H1 (cell line): ENCODE data around the gene CUL1. TPM values are rescaled to one million over a fixed set of nuclear protein-coding genes. Genes with fewer than 3 reads are reported as not detected.

Experiments used
- TAF1 ChIP-seq: IDR thresholded peaks from 2 replicates; pipeline ENCODE4 v1.6.1; 2011; ENCODE audit warnings: mild to moderate bottlenecking, low read depth, low read length
- polyA plus RNA-seq, 7 experiments: library from polyadenylated mRNA; depleted of rRNA in 3 of 7; stranded (reverse) in 5 of 7; unstranded in 2 of 7; fragments of >200 nt in 5 of 7; fragments of 200-250 nt in 2 of 7; gene quantifications; 1 replicate in 5 of 7; 2 replicates in 1 of 7; 4 replicates in 1 of 7; pipeline versions ENCODE4 v1.2.1 to v1.2.3, GENCODE V29; 2011 to 2013; ENCODE audit warnings: missing spikeins in 2 of 7, mixed read lengths in 2 of 7
- total RNA-seq: library from RNA; stranded (reverse); fragmentation: NEBNext Ultra II Directional; extraction: Animal tissue kit (Norgen Biotek cat#: 25700); gene quantifications from 2 replicates; pipeline ENCODE4 v1.2.1, GENCODE V29; 2021

Gene CUL1
- total and polyA plus RNA-seq, 2 of the 8 experiments (the other 6 are each of a cell fraction or from before 2014, with no cell fraction given): 33.0 to 77.3 TPM

DNA sequence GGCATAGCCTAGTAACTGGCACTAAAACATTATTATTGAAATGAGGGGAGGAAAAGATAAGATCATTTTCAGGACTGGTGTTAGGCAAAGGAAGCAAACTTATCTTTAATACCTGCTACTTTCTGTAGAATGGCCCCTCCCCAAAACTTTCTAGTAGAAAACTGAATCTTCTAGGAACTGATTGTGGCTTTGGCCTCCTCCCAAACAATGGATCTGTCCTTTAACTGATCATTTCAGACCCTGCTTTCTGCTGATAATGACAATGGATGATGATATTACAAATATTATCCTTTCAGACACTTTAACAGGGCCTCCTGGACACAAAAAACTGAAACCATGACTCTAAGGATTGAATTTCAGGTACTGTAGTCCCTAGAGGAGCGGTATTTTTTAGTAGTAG is 130.3 kb downstream of the CUL1 start (continued):
- no peak for TF ChIP-seq TAF1
